Rectal smooth muscle tissue (tissue), 1 donor: ENCODE results near the gene COP1.
A peak's percentile ranks its signal among the peaks of the same experiment; 100 is the strongest.
"Not testable (repeated sequence)": the region's sequence is repeated elsewhere in the genome, so short reads cannot be mapped to it uniquely, and the experiment has no call there.

Experiments used
- H3K27ac ChIP-seq: one replicate; pipeline ENCODE4 v1.7.0; 2013; ENCODE audit warnings: low read depth, low read length, inconsistent platforms
- H3K27me3 ChIP-seq: one replicate; pipeline ENCODE4 v1.7.0; 2013; ENCODE audit warnings: low read length; ENCODE audit not compliant: control insufficient read depth, insufficient read depth
- H3K36me3 ChIP-seq: one replicate; pipeline ENCODE4 v1.7.0; 2013; ENCODE audit warnings: low read length; ENCODE audit not compliant: control insufficient read depth, insufficient read depth
- H3K4me1 ChIP-seq: one replicate; pipeline ENCODE4 v1.7.0; 2013; ENCODE audit warnings: low read length; ENCODE audit not compliant: control insufficient read depth, insufficient read depth
- H3K4me3 ChIP-seq: one replicate; pipeline ENCODE4 v1.7.0; 2013; ENCODE audit warnings: low read length
- H3K9ac ChIP-seq: one replicate; pipeline ENCODE4 v1.7.0; 2013; ENCODE audit warnings: low read length

COP1 gene

DNA sequence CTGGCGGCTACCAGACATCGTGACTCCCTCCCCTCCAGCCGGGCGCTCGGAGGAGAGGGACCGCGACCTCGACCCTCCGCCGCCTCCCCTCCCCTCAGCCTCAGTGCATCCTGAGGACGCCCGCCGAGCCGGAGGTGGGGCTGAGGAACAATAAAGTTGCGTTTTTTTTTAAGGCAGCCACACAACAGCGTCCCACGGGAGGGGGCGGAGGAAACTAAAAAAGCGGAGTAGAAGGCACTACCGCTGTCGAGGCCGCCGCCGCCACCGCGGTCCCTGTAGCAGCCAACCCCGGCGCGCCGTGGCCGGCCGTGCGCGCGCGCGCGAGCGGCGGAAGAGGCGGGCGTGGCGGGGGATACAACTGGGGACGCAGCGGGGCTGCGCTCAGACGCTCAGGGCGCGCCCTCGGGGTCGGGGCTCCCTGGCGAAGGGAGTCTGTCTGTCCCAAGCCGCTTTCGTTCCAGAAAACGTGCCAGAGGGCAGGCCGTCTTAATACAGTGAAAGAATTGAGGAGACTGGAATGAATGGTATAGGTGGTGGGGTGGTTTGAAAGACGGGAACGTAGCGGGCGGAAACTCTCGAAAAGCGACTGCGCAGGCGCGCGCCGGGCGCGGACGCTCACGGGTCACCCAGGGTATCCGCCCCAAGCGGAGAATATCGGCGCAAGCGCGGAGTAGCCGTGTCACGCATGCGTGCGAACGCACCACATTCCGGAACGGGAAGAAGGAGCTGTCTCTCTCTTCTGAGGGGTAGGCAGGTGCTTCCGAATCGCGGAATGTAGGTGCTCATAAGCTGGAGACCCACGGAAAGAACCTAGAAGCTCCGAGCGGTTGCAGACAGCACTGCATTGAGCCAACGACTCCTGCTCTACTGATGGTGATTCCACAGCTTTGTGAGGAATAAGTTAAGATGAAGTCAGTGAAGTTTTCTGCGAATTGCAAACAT, at the start of gene COP1:
Gene COP1, minus strand, starts transcription at position 326 of the 942 bp plus-strand sequence. Its CDS starts 308 bp downstream, at position 18.
- Histone ChIP-seq H3K27ac (peak within 1 kb of the TSS; percentile 93), H3K4me3 (peak within 1 kb of the TSS; percentile 66), H3K4me1 (peaks cover 5% of the 10 kb centered on the region), H3K36me3 (no peaks in the 10 kb centered on the region), H3K9ac (peak within 1 kb of the TSS; percentile 33), H3K27me3 (no peaks in the 10 kb centered on the region)

- Histone ChIP-seq H3K4me3 (no peak overlapping the region), H3K27ac (no peak overlapping the region), H3K4me1 (no peaks in the 10 kb centered on the region), H3K27me3 (no peaks in the 10 kb centered on the region), H3K36me3 (no peaks in the 10 kb centered on the region), H3K9ac (no peak overlapping the region)
Measured at GRCh38 chr1:176252191-176252590, 45.1 kb upstream of the COP1 start.

- no peak overlapping the region for H3K4me3 ChIP-seq
- H3K9ac ChIP-seq = no peak overlapping the region
Measured at GRCh38 chr1:176244851-176245250, 37.8 kb upstream of the COP1 start.

DNA sequence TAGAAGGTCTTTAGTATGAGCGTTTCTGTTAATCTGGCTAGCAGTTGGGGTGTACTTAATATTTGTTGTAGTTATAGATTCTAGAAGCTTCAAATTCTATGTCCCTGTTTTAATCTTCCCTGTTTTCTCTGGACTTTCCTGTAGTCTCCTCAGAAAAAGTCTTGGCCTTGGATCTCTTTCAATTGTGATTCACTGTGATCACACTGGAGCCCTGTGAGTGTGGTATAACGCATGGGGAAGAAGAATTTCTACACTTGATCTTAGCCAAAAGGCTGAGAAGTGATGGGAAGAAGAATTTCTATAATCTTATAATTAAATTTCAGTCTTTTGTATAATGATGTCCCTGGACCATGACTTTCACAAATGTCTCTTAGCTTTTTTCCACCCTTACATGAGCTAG, 36.7 kb upstream of the COP1 start:
- Histone ChIP-seq H3K27ac (no peak overlapping the region), H3K27me3 (no peaks in the 10 kb centered on the region), H3K4me3 (no peak overlapping the region), H3K36me3 (no peaks in the 10 kb centered on the region), H3K4me1 (no peaks in the 10 kb centered on the region), H3K9ac (no peak overlapping the region)

More at GRCh38 chr1:176244851-176245250, 37.8 kb upstream of the COP1 start:
- H3K4me1 ChIP-seq = no peaks in the 10 kb centered on the region
- H3K27ac ChIP-seq = no peak overlapping the region
- H3K36me3 ChIP-seq = no peaks in the 10 kb centered on the region
- H3K27me3 ChIP-seq = no peaks in the 10 kb centered on the region

DNA sequence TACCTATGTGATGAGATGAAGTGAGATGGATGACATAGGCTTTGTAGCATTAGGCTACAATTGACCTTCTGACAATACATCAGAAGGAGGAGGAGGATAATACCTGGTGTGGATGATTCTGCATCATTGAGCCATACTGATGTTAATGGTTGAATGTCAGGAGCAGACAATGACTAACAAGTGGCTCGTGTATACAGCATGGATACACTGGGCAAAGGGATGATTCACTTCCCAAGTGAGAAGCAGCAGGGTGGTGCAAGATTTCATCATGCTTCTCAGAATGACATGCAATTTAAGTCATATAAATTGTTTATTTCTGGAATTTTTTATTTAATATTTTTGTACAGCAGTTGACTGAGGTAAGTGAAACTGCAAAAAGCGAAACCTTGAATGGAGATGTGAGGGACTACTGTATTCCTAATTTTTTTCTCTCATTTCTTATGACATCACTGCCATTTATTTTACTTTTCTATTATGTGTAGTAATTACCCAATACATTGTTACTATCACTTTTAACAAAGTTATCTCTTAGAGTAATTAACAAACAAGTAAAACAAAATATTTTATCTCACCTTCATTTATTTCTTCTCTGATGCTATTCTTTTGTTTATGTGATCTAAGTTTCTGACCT, 34.4 kb upstream of the COP1 start:
- H3K27me3 ChIP-seq = no peaks in the 10 kb centered on the region
- no peak overlapping the region for H3K4me3 ChIP-seq
- H3K9ac ChIP-seq = no peak overlapping the region
- no peak overlapping the region for H3K27ac ChIP-seq
- H3K36me3 ChIP-seq = no peaks in the 10 kb centered on the region
- no peaks in the 10 kb centered on the region for H3K4me1 ChIP-seq

DNA sequence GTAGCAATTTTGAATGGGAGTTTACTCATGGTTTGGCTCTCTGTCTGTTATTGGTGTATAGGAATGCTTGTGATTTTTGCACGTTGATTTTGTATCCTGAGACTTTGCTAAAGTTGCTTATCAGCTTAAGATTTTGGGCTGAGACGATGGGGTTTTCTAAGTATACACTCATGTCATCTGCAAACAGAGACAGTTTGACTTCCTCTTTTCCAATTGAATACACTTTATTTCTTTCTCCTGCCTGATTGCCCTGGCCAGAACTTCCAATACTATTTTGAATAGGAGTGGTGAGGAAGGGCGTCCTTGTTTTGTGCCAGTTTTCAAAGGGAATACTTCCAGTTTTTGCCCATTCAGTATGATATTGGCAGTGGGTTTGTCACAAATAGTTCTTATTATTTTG, 26.6 kb upstream of the COP1 start:
- not testable (repeated sequence) for H3K9ac ChIP-seq, H3K4me3 ChIP-seq, H3K27me3 ChIP-seq, H3K27ac ChIP-seq, H3K36me3 ChIP-seq, H3K4me1 ChIP-seq

- H3K27me3 ChIP-seq = no peaks in the 10 kb centered on the region
- H3K9ac ChIP-seq = no peak overlapping the region
- H3K4me1 ChIP-seq = no peaks in the 10 kb centered on the region
- H3K4me3 ChIP-seq = no peak overlapping the region
- no peak overlapping the region for H3K27ac ChIP-seq
- no peaks in the 10 kb centered on the region for H3K36me3 ChIP-seq
Measured at GRCh38 chr1:176227579-176227978, 20.5 kb upstream of the COP1 start.

DNA sequence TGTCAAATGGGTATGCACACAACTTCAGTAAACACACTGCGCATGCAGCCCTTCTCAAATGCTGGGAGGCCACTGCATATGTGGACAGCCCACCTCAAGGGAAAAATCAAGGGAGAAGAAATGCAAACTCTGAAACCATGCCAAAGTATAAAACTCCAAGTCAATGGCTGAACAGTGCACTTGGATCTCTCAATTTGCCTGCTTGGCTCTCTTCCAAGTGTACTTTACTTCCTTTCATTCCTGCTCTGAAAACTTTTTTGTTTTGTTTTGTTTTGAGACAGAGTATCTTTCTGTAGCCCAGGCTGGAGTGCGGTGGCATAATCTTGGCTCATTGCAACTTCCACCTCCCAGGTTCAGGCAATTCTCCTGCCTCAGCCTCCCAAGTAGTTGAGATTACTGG, 18.8 kb upstream of the COP1 start:
- no peak overlapping the region for H3K4me3 ChIP-seq
- no peaks in the 10 kb centered on the region for H3K4me1 ChIP-seq
- H3K9ac ChIP-seq = no peak overlapping the region
- no peaks in the 10 kb centered on the region for H3K27me3 ChIP-seq
- H3K27ac ChIP-seq = no peak overlapping the region
- no peaks in the 10 kb centered on the region for H3K36me3 ChIP-seq

- Histone ChIP-seq H3K27me3 (no peaks in the 10 kb centered on the region), H3K36me3 (no peaks in the 10 kb centered on the region), H3K4me1 (no peaks in the 10 kb centered on the region), H3K4me3 (no peak overlapping the region), H3K9ac (no peak overlapping the region), H3K27ac (no peak overlapping the region)
Measured at GRCh38 chr1:176225479-176225875, 18.4 kb upstream of the COP1 start.

DNA sequence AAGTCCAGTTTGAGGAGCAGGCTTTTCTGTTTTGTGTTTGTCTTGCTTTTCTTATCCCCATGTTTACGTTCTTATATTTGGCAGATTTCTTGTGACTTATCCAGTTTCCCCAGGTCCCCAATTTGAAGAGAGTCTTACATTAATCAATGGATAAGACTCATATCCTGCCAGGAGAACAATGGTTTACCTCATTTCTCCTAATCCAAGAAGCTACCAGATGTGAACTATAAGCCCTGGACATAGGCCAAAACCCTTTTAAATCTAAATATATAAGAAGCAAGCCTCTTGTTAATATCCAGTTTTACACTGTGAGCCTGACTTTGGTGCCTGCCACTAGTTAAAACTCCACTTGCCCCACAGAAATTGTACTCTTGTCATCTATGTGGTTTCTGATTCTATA, 15.1 kb upstream of the COP1 start:
- Histone ChIP-seq H3K27me3 (no peaks in the 10 kb centered on the region), H3K27ac (no peak overlapping the region), H3K36me3 (no peaks in the 10 kb centered on the region), H3K4me1 (no peaks in the 10 kb centered on the region), H3K9ac (no peak overlapping the region), H3K4me3 (no peak overlapping the region)

DNA sequence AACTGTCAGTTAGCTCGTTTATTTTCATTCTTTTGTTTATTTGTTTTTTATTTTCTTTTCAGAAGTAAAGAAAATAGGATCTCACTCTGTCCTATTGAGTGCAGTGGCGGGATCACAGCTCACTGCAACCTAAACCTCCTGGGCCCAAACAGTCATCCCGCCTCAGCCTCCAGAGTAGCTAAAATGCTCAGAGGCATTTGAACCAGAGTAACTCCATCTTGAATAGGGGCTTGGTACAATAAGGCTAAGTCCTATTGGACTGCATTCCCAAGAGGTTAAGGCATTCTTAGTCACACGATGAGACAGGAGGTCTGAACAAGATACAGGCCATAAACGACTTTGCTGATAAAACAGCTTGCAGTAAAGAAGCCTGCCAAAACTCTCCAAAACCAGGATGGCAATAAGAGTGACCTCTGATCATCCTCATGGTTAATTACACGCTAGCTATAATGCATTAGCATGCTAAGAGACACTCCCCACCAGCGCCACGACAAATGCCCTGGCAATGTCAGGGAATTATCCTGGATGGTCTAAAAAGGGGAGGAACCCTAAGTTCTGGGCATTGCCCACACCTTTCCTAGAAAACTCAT, 13.1 kb upstream of the COP1 start:
- no peak overlapping the region for H3K27ac ChIP-seq
- H3K4me1 ChIP-seq = no peaks in the 10 kb centered on the region
- no peaks in the 10 kb centered on the region for H3K36me3 ChIP-seq
- no peak overlapping the region for H3K9ac ChIP-seq
- no peaks in the 10 kb centered on the region for H3K27me3 ChIP-seq
- H3K4me3 ChIP-seq = no peak overlapping the region

- Histone ChIP-seq H3K27me3 (no peaks in the 10 kb centered on the region), H3K27ac (no peak overlapping the region), H3K4me1 (no peaks in the 10 kb centered on the region), H3K36me3 (no peaks in the 10 kb centered on the region), H3K4me3 (no peak overlapping the region), H3K9ac (no peak overlapping the region)
Measured at GRCh38 chr1:176217461-176218099, 10.5 kb upstream of the COP1 start.
